HCT116 (cell line): ENCODE results near the gene SOX2. TPM values are rescaled to one million over a fixed set of nuclear protein-coding genes. Genes with fewer than 3 reads are reported as not detected.

Experiments
- ATAC-seq: fragments of 200-7000 bp; cut with Tn5 transposase; 2 replicates; pipeline ENCODE4 v1.9.1; 2020; ENCODE audit warnings: mild to moderate bottlenecking, moderate library complexity
- BruUV-seq: library from RNA; stranded (reverse); fragments of 400-500 nt; replicated peaks from 2 replicates; lab custom pipeline; 2021; lab: Mats Ljungman, UMichigan
- CTCF ChIA-PET: fragments of 300-600 bp; sonication (Branson Sonifier 250); formaldehyde crosslinking; loops from one replicate; lab custom pipeline; 2021; ENCODE audit warnings: antibody characterized with exemption; lab: Charles Lee
- POLR2A ChIA-PET: fragments of 300-600, 350-600 bp; sonication (Branson Sonifier 250); formaldehyde crosslinking; loops from one replicate; lab custom pipeline; 2021; ENCODE audit warnings: antibody characterized with exemption; lab: Charles Lee
- RAD21 ChIA-PET, 2 experiments: fragments of 300-600 bp; sonication (Branson Sonifier 250); formaldehyde crosslinking; loops; one replicate each; lab custom pipeline; 2023; ENCODE audit warnings: low total read pairs in 2 of 2; ENCODE audit not compliant: uncharacterized antibody in 2 of 2, unreplicated experiment in 2 of 2, low non-redundant PET in 1 of 2; lab: Charles Lee
- DNase-seq: peaks from one replicate; pipeline ENCODE4 v3.0.0-alpha.2; 2010; ENCODE audit warnings: low read depth, low spot score
- H2AFZ ChIP-seq: fragments of 200-600 bp; shearing (Covaris generic), sonication (generic); 2 replicates; pipeline ENCODE4 v1.6.1; 2017; ENCODE audit warnings: low read depth, mixed run types, mixed read lengths, antibody characterized with exemption, low read length; ENCODE audit not compliant: poor library complexity, severe bottlenecking
- H3K27ac ChIP-seq: 2 replicates; pipeline ENCODE4 v1.5.1; 2012; ENCODE audit warnings: low read depth, low read length
- H3K27me3 ChIP-seq: fragments of 200-600 bp; sonication (generic); 2 replicates; pipeline ENCODE4 v1.6.1; 2016; ENCODE audit warnings: mixed run types, low read length, mixed read lengths; ENCODE audit not compliant: insufficient read depth
- H3K36me3 ChIP-seq, 2 experiments: fragments of 200-500 bp in 1 of 2; fragments of 200-600 bp in 1 of 2; sonication (Bioruptor generic) in 1 of 2; sonication (generic) in 1 of 2; 2 replicates each; pipeline versions ENCODE4 v1.5.1 to v1.6.1; 2014 to 2016; ENCODE audit warnings: low read length in 2 of 2, inconsistent platforms in 1 of 2, mixed read lengths in 1 of 2, mixed run types in 1 of 2; ENCODE audit not compliant: insufficient read depth in 2 of 2, control insufficient read depth in 1 of 2
- H3K4me1 ChIP-seq, 2 experiments: fragments of 200-600 bp in 1 of 2; sonication (generic) in 1 of 2; 2 replicates each; pipeline versions ENCODE4 v1.5.1 to v1.6.1; 2012 to 2017; ENCODE audit warnings: low read length in 2 of 2, inconsistent platforms in 1 of 2, mild to moderate bottlenecking in 1 of 2, mixed read lengths in 1 of 2, mixed run types in 1 of 2, moderate library complexity in 1 of 2; ENCODE audit not compliant: insufficient read depth in 2 of 2, control insufficient read depth in 1 of 2
- H3K4me2 ChIP-seq: fragments of 200-600 bp; sonication (generic); 2 replicates; pipeline ENCODE4 v1.6.1; 2017; ENCODE audit warnings: mixed run types, low read length, mixed read lengths
- H3K4me3 ChIP-seq, 2 experiments: fragments of 200-600 bp in 1 of 2; sonication (generic) in 1 of 2; replicated peaks in 1 of 2; 2 replicates each; pipeline ENCODE4 v1.5.1; 2011 to 2016; ENCODE audit warnings: low read length in 2 of 2, control low read depth in 1 of 2, low read depth in 1 of 2, mild to moderate bottlenecking in 1 of 2, mixed read lengths in 1 of 2, mixed run types in 1 of 2
- H3K79me2 ChIP-seq: fragments of 200-600 bp; sonication (generic); 2 replicates; pipeline ENCODE4 v1.6.1; 2017; ENCODE audit warnings: mild to moderate bottlenecking, mixed run types, low read length, moderate library complexity, mixed read lengths; ENCODE audit not compliant: insufficient read depth
- H3K9ac ChIP-seq: fragments of 200-600 bp; sonication (generic); 2 replicates; pipeline ENCODE4 v1.6.1; 2016; ENCODE audit warnings: low read length, mixed read lengths
- H3K9me2 ChIP-seq: fragments of 200-600 bp; sonication (generic), shearing (Covaris generic); 2 replicates; pipeline ENCODE4 v1.6.1; 2017; ENCODE audit warnings: mixed run types, mild to moderate bottlenecking, moderate library complexity; ENCODE audit not compliant: insufficient read depth
- H3K9me3 ChIP-seq, 2 experiments: fragments of 200-500 bp in 1 of 2; fragments of 200-600 bp in 1 of 2; sonication (Bioruptor generic) in 1 of 2; sonication (generic) in 1 of 2; 2 replicates each; pipeline ENCODE4 v1.6.1; 2014 to 2017; ENCODE audit warnings: low read length in 2 of 2, mixed read lengths in 2 of 2, inconsistent platforms in 1 of 2, low read depth in 1 of 2, mild to moderate bottlenecking in 1 of 2, mixed run types in 1 of 2, moderate library complexity in 1 of 2; ENCODE audit not compliant: control insufficient read depth in 1 of 2, insufficient read depth in 1 of 2
- H4K20me1 ChIP-seq: fragments of 200-600 bp; sonication (generic), shearing (Covaris generic); 2 replicates; pipeline ENCODE4 v1.6.1; 2017; ENCODE audit warnings: mixed run types, mild to moderate bottlenecking, moderate library complexity; ENCODE audit not compliant: insufficient read depth
- CBX3 ChIP-seq: IDR thresholded peaks from 2 replicates; pipeline ENCODE4 v1.6.1; 2012; ENCODE audit warnings: low read depth
- CEBPB ChIP-seq: IDR thresholded peaks from 2 replicates; pipeline ENCODE4 v1.6.1; 2012; ENCODE audit warnings: low read depth
- EGR1 ChIP-seq: IDR thresholded peaks from 2 replicates; pipeline ENCODE4 v1.6.1; 2012; ENCODE audit warnings: low read depth
- ELF1 ChIP-seq: IDR thresholded peaks from 2 replicates; pipeline ENCODE4 v1.6.1; 2012; ENCODE audit warnings: low read depth, borderline replicate concordance
- EZH2phosphoT487 ChIP-seq: fragments of 200-600 bp; IDR thresholded peaks from 2 replicates; pipeline ENCODE4 v1.6.1; 2018; ENCODE audit warnings: antibody characterized with exemption, borderline replicate concordance
- RAD21 ChIP-seq: IDR thresholded peaks from 2 replicates; pipeline ENCODE4 v1.6.1; 2012; ENCODE audit warnings: low read depth, mild to moderate bottlenecking
- SP1 ChIP-seq: IDR thresholded peaks from 2 replicates; pipeline ENCODE4 v1.6.1; 2012; ENCODE audit warnings: low read depth
- ZBTB33 ChIP-seq: IDR thresholded peaks from 2 replicates; pipeline ENCODE4 v1.6.1; 2011; ENCODE audit warnings: mild to moderate bottlenecking, low read length, moderate library complexity; ENCODE audit not compliant: insufficient replicate concordance; ENCODE audit errors: extremely low read depth
- ZFX ChIP-seq: fragments of 450-650 bp; IDR thresholded peaks from 2 replicates; pipeline ENCODE4 v1.6.1; 2017
- ZNF274 ChIP-seq: fragments of 200-500 bp; sonication (Bioruptor generic); IDR thresholded peaks from 2 replicates; pipeline ENCODE4 v1.6.1; 2014; ENCODE audit warnings: mild to moderate bottlenecking, low read depth, low read length, inconsistent platforms
- intact Hi-C: fragments of 100-400 bp; cut with micrococcal nuclease; formaldehyde crosslinking; loops from 2 replicates; pipeline ENCODE4 v1.10.0; 2022
- total RNA-seq: library from RNA; stranded (reverse); gene quantifications from one replicate; pipeline ENCODE4 v1.2.1, GENCODE V29; 2021; ENCODE audit not compliant: unreplicated experiment
- TF ChIP-seq, protein P1 (sequence below): IDR thresholded peaks from 2 replicates; pipeline ENCODE4 v1.6.1; 2012

SOX2 gene
- total RNA-seq, 1 experiment from 2014 or later, result 0.15 TPM

- TF ChIP-seq ELF1, result no peak
- no peak for TF ChIP-seq ZFX
- TF ChIP-seq EZH2phosphoT487, result no peak
- no peak for TF ChIP-seq CBX3
- no peak for TF ChIP-seq SP1
- no peak for TF ChIP-seq EGR1
- TF ChIP-seq ZBTB33, result no peak
- TF ChIP-seq ZNF274, result no peak
- TF ChIP-seq, protein P1, sequence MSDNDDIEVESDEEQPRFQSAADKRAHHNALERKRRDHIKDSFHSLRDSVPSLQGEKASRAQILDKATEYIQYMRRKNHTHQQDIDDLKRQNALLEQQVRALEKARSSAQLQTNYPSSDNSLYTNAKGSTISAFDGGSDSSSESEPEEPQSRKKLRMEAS, result no peak
- no peak for TF ChIP-seq RAD21
- no peak for TF ChIP-seq CEBPB
- intact Hi-C loops, result no loop called here
- no peaks in the 10 kb centered on the region for H3K9me2 ChIP-seq
- no peaks in the 10 kb centered on the region for H3K4me1 ChIP-seq
- ChIA-PET POLR2A (no interaction called here), RAD21 (no interaction called here), CTCF (no interaction called here)
- H3K27me3 ChIP-seq, result peaks cover 16% of the 10 kb centered on the region
- H3K79me2 ChIP-seq, result no peaks in the 10 kb centered on the region
- no peaks in the 10 kb centered on the region for H3K9me3 ChIP-seq
- no peak overlapping the region for H2AFZ ChIP-seq
- H3K27ac ChIP-seq, result no peak overlapping the region
- ATAC-seq (no peak), DNase-seq (no peak)
- H3K4me2 ChIP-seq, result no peak overlapping the region
- no peak overlapping the region for H3K4me3 ChIP-seq
- no peak overlapping the region for H3K9ac ChIP-seq
- H3K36me3 ChIP-seq, result no peaks in the 10 kb centered on the region
- no peaks in the 10 kb centered on the region for H4K20me1 ChIP-seq
- no TSS peak for BruUV-seq
Measured at GRCh38 chr3:181725830-181726229, 14.1 kb downstream of the SOX2 start.
